HG03432 (cell line): Measurements from ENCODE around the gene SMYD3.

Experiments
- ATAC-seq: cut with Tn5 transposase; IDR thresholded peaks from one replicate; pipeline ENCODE4 v1.9.1; 2021; ENCODE audit warnings: mild to moderate bottlenecking, moderate library complexity; ENCODE audit not compliant: unreplicated experiment

Gene SMYD3

DNA sequence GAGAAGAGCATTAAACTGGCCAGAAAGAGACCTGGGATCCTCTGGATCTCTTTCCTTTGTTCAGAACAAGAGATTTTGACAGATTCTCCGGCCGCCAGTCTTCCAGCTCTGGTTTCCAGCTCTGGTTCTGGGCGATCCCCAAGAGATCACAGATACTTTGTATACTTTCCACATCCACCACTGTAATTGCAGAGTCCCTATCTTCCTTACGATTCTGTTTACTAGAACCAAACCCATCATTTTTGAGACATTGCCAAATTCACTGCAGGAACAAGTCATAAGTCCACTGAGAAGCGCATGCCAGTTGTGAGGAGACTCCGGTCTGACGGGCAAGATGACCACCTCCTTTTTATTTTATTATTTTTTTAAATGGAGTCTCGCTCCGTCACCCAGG lies 505.2 kb downstream of the SMYD3 start:
- no peak for ATAC-seq

DNA sequence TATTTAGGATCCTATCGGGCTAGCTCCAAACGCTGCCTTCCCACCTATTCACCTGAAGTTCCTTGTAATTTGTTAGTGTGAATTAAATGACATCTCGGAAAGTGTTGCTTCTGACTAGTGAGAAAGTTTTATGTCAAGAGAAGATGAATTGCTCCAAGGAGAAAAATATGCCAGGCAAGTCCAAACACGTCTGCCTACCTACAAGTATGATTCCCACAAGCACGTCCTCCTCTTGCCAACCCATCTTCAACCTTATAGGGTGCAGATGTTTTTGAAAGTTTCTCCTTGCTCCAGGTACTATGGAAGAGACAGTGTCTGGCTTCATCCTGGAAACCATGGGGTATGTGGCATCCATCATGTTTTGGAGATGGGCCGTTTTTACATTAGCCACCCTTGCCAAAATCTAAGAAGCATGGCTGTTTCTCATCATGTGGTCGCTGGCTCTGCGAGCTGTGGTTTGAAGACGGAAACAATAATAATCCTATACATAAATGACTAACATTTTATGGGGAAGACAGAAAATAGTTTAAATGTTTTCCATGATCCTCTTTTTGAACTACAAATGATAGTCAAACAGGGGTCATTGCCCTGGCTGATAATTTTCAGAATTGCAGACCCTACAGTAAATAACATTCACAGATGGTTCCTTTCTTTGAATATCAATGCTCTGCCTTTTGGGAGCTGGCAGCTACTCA lies 505.8 kb downstream of the SMYD3 start:
- no peak for ATAC-seq

DNA sequence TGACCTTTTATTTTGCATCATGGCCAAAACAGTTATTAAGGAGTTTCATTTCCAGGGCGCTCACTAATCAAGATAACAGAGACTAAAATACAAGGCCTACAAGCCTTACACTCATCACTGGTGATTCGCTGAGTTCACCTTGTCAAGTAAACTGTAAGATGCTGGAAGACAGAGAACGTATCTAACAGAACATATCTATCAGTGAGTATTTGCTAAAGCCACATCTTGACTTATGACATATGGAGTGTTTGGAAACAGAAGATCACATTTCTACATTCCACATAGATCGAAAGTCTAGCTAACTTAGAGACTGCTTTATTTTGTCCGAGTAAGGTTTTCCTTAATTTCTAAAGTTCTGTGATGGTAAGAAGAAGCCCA lies 506.5 kb downstream of the SMYD3 start:
- no peak for ATAC-seq

DNA sequence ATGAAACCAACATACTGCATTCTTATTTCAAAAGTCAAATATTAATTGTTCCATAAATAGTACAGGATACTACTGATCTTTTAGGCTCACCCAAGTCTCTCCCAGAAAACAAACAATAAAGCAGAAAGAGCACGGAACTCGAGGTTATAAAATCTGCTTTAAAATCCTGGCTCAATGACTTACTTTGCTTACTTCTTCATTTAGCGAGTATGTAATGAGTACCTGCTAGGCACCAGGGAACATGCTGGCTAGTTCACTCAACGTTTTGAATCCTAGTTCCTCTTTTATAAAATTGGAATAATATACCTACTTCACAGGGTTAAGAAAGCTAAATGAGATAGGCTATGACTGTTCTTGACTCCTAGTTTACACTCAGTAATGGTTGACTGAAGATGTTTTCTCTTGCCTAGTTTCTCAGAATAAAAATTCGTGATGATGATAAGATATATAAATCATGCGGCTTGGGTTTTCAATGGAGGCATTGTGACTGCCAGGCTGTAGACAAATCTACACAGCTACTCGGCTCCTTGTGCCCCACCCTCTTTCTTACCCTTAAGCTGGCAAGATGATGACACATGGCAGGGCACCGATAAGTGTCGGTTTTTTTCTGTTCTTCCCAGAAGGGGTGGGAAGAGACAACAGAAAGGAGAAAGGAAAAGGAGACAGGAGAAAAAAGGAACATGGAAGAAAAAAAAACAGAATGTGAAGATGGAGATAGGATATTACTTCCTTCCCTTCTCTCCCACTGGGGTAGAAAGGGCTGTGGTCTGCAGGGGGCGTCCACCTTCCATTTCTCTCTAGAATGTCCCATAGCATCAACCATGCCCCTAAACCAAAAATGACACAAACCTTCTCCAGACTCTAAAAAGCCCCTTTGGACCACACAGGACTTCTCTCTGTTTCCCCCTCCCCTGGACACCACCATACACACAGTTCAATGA lies 507.1 kb downstream of the SMYD3 start:
- ATAC-seq, result peak; percentile 74

DNA sequence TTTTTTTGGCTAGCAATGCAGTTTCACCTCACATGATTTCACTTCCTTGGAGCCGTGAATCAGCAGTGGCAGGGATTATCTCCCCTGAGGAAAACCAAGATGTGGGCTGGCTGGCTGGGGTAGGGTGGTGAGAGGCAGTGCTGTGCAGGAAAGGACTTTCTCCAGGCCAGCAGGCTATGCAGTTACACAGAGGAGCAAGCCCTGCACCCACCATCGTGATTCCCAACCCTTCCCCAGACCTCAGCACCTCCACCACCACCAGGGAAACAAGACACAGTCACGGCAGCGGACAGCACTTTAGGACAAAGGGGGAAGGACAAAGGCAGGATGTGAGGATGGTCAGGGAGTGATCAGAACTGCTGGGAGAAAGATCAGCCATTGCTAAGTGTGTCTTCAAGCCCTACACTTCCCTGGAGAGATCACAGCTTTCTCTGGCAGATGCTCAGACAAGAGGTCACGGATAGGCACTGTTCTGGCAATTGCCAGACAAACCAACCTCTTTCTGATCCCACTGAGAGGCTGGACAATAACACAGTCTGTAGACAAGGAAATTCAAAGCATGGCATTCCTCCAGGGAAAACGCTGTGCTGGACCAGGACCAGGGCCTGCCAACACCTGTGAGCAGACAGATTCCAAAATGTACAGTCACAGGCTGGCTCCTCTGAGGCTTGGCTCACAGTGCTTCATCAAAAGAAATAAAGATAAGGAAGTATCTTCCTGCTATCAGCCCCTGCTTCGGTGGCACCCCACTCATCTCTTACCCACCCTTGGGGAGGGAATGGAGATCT lies 509.4 kb downstream of the SMYD3 start:
- ATAC-seq, result no peak

DNA sequence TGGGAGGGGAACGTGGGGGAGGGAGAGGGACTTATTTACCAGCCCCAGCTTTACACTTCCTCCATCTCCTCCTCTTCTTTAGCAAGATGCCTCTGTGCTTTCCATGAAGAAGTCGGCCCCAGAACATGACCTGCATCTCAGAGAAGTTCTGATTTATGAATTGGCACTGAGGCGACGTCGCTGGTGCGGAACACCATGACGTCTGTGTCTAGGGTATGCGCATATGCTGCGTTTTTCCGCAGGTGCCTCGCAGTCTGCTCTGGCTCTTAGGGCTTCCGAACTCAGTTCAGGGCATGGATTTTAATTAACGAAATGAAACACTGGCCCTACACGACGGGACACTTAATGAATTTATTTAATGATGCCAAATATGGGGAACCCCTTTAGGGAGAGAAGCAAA lies 510.3 kb downstream of the SMYD3 start:
- no peak for ATAC-seq

DNA sequence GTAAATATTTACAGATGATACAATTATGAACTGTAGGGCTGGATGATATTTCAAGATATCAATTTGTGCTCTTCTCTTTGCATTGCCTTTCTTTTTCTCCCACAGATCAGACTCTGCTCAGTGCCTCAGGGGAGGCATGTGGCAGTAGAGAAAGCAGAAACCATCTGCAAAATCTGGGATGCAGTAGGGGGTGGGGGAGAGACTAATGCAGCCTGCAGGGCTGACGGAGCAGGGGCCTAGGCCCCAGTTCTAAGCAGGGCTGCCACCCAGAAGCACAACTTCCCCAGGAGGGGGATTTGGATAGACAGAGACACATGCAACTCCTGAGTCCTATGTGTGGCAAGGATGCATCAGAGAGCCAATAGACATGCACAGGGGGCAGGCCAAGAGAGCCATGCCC lies 511.6 kb downstream of the SMYD3 start:
- no peak for ATAC-seq

DNA sequence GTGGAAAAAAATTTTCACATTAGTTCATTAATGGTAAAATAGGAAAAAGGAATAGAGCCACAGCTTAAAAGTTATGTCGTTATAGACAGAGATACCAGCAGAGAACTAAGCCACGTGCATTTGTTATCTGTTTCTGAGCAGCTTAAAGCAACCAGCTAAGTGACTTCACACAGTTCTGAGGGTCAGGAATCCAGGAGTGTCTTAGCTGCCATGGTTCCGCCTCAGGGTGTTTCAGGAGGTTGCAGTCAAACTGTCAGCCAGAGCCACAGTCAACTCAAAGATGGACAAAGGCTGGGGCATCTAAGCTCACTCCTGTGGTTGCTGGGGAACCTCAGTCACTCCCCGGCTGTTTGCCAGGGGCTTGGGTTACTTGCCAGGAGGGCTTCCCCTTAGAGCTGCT lies 515.8 kb downstream of the SMYD3 start:
- ATAC-seq, result no peak

DNA sequence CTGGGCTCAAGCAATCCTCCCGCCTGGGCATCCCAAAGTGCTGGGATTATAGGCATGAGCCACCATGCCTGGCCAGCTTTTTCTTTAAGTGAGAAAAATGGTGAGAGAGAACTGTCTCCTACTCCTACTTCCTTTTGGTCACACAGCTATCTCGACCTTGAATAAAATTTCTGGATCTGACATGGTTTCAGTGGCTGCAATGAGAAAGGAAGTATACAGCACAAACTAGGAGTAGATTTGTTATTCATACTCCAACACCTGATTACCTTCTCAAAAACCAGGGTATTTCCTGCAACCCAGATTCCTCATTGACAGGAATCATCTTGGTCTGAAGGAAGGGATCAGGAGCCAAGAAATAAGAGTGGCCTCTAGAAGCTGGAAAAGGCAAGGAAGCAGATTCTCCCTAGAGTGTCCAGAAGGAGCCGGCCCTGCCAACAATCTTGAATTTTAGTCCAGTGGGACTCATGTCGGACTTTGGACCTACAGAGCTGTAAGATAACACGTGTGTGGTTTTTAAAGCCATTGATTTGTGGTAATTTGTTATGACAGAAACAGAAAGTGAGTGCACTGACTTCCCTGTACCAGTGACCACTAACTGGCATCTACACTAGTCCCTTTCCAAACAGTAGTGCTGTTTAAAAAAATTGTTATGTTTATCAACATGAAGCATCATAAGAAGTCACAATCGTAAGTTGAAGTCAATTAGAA lies 516.6 kb downstream of the SMYD3 start:
- no peak for ATAC-seq

DNA sequence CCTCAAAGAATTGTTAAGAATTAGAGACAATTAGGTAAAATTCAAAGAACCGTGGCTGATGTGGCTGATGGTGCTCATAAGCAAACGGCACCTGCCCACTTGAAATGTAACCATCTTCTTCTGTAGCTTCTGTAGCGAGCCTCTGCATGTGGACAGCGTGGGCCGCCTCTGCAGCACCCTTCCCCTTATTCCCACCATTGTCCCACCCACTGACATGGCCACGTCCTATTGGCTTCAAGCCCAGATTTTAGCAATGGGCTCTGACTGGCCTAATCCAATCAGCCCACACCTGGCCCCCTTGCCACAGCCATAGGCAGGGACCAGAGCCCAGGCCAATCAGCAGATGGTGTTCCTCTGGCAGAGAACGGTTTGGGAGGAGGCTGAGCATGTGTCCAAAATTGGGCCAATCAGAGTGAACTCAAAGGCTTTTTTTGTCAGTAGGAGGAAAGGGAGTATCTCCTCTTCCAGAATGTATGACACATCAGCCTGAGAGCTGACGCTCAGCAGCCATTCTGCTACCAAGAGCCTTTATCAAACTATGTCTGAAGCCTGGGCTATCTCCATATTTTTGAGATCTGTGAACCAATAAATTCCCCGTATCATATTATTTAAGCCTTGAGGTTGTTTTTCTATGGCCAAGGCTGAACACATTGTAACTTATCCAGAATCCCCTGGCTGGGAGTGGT lies 518.5 kb downstream of the SMYD3 start:
- no peak for ATAC-seq

DNA sequence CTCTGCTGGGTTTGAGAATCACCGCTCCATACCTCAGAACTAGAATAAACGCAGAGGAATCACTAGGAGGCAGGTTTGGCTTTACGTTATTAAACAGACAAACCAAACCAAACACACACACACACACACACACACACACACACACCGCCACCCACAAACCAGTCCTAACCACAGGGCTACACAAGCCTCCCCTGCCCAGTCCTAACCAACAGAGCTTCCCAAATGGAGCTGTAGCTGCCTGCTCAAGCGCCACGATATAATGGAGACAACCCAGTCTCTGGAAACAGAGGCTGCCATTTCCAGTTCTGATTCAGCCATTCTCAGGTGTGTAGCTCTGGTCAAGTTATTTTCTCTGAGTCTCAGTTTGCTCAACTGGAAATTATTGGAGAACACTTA lies 519.1 kb downstream of the SMYD3 start:
- ATAC-seq, result no peak

DNA sequence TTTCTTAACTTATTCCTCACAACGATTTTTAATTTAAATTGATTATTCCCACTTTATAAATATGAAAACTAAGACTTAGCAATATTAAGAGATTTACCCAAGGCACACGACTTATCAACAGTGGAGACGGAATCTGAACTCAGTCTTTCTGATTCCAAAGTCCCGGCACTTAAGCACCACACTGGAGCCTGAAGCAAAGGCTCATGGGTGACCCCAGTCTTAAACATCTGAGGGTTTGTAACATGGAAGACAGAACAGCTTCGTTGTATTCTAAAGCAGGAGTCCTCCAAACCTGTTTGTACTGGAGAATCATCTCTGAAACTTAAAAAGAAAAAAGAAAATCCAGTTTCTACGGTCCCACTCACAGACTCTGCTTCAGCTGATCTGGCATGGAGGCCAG lies 519.5 kb downstream of the SMYD3 start:
- ATAC-seq, result no peak

DNA sequence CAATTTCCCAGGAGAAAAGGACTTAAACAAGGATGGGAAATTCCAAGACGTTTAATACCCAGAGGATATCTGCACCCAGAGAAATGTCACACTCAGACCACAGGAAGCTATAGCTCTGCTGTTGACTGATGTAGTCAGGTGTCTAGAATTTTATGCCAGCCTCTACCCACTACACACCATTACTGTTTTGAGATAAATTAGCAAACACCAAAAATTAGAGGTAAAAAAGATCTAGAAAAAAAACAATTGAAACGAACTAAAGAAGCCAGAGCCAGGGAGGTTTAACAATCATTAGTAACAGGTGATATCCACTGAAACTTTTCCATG lies 519.9 kb downstream of the SMYD3 start:
- ATAC-seq, result no peak

DNA sequence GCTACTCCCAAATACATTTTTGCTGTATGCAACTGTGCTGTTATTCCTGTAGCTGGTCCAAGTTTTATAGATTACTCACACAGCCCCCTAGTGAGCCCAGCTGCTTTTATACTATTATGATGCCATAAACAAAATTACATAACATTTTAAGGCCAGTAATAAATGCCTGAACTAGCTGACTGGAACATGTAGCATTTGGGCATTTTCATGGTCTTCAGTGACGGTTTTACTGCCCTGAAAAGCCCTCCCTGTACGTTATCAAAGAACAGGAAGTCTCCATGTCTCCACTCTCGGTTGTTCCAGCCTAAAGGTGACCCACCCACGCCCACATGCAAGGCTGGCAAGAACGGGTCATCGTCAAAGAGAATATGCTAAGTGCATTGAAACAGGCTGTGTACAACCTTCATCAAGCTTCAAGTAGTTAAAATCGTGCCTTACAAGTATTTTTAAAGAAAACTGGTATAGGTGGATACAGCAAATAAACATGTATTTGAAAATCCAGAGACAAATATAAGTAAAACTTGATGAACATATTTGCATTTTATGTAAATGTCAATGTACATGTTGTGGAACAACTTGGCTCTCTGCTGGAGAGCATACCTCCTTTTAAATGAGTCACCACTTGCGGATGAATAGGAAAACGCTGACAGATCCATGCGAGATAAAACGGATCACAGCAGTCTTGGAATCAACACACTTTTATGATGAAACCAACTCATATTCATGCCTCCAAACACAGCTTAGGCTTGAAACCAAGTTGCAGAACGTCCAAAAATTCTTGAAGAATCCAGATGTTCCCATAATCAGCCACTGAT lies 520.5 kb downstream of the SMYD3 start:
- ATAC-seq, result no peak

DNA sequence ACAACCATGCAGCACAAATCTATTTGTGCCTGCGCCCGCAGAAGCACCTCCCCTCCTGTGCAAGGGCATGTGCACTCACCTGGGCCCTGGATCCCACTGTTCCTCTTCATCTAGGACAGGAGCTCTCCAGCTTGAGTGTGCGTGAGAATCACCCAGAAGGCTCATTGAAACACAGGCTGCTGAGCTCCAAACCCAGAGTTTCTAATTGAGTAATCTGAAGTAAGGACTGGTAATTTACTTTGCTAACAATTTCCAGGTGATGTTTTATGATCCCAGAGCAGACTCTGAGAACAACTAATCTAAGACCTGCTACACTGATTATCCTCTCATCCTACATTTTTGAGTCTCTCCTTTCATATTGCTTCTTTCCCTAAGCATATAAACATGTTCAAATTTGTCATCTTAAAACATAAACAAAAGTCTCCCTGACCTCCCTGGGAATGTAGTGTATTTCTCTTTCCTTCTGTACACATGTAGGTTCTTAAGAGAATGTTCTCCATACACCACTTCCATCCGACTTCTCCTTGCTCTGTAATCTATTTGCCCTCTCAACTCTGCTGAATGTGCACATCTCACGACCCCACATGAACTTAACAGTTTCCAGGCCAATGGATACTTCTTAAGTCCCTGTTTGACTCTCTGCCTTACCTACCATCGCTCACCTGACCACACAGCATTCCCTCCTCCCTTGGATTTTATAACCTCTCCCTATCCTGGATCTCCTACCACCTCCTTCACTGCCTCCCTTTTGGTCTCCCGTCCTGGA lies 522.5 kb downstream of the SMYD3 start:
- ATAC-seq, result peak; percentile 56

DNA sequence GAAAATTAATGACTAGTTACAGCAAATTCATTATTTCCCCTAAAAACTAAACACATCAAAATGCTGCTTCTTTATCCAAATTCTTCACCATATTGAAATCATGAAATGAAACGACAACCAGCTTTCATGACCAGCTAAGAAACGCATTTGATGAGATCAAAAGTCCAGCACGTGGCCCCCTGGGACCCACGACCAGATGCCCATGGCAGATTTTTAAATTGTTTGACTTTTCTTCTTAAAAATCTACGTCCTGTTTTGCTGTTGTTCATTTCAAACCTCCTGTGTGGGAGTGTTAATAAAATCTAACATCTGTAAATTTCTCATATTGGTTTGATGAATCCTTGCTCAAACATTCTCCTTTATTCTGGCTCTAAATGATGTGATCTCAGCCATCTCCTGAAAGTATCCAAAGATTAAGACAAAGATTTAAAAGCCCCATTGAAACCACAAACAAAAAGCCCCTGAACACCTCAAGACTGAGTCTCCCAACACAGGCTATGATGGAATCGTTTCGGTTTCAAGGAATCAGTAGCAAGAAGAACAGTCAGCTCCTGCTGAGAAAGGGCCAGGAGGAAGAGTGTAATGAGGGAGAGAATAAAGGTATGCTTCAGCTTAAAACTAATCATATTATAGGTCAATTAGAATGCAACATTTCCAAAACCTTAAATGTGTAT lies 523.6 kb downstream of the SMYD3 start:
- ATAC-seq, result no peak

DNA sequence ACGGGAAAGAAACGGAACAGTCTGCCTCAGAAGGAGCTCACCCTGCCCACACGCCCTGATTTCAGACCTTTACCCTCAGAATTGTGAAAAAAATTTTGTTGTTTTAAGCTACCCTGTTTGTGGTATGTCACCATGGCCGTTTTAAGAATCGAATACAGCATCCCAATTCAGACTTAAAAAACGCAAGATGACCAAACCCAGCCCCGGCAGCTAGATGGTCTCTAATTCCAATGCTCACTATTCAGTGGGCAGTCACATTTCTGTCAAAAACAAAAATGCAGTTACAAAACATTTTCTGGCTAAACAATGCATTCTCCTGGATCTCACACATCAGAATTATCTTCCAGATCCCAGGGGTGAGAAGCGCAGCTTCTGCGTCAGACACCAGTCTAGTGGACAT lies 527.5 kb downstream of the SMYD3 start:
- no peak for ATAC-seq

DNA sequence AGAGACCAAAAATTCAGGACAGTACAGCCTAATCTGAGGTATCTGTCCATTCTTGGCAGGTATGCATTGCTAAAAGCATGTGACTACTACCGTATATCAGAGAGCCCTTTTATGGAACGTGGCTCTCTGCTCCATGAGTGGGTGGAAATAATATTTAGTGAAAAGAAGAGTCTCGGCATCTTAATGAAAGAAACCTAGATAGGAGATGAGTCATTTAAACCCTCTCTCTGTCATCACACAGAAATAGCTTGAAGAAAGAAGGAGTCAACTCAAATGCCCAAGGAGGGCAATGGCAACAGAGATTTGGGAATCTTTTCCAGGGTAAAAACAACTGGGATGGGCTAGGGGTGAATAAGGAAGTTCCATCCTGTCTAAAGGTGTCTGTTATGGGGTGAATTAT lies 528.2 kb downstream of the SMYD3 start:
- ATAC-seq, result no peak
